Stimulated activated naive CD8-positive, alpha-beta T cell treated with anti-CD3 and anti-CD28 coated beads, Interleukin-15, Interleukin-2, amounts not matched to agents 100 U/mL and 50 U/mL, for 24 hours (primary cell): Measurements from ENCODE around the gene RPGR.

ENCODE experiments used
- ATAC-seq: fragments of 150-1000 bp; cut with Tn5 transposase; one replicate; pipeline ENCODE4 v1.10.0; 2021
- DNase-seq: peaks from one replicate; pipeline ENCODE4 v3.0.0; 2021

RPGR gene

DNA sequence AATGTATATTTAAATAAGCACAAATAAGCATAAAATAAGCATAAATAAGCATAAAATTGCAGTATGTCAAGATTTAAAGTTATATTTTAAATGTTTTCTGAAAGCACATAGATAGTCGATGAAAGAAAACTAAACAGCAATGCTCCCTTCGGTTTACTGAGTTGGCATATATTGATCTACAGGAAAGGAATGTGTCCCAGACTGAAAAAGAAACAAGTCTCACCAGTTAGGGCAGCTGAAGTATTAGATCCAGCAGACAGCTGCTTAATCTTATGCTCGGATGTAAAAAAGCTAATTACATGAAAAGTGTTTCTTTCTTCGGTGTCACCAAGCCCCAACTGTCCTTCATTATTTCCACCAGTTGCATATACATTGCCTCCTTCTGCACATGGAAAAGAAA is 8.7 kb downstream of the RPGR start:
- DNase-seq (no peak), ATAC-seq (no peak)

DNA sequence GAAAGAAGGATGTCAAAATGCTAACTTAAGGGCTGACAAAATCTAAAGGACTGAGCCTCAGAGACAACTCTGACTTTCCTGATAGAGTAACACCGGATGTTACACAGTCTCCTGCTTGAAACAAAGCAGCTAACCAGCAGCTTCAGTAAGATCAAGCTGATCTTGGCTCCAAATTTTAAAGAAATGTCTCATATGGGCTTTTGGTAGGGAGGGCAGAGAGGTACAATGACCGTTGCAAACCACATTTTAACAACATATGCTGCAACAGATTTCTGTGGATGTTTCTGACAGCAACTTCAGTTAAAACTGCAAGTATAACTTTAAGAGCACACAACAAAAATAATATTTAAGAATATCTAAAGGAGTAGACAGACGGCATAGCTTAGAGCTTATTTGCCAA is 9.1 kb downstream of the RPGR start:
- DNase-seq (no peak), ATAC-seq (no peak)

DNA sequence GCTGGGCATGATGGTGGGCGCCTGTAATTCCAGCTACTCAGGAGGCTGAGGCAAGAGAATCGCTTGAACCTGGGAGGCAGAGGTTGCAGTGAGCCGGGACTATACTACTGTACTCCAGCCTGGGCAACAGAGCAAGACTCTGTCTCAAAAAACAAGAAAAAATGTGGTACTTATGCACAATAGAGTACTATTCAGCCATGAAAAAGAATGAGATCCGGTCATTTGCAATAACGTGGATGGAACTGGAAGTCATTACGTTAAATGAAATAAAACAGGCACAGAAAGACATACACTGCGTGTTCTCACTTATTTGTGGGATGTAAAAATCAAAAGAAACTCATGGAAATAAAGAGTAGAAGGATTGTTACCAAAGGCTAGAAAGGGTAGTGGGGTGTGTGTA is 12.1 kb downstream of the RPGR start:
- ATAC-seq (no peak), DNase-seq (no peak)

DNA sequence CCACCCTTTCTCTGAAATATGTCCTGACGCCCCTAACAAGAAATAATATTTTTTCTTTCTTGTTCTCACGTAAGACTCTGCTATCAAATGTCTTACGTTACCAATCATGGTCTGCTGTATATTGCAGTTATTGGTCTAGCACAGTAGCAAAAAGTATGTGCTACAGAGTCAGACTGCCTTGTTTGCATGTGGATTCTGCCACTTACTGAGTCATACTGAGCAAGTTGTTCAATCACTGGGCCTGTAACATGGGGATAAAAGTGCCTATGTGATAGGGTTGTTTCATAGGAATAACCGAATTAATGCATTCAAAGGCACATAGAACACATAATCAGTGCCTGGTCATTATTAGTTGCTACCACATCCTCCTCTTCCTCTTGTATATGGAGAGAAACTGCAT is 14.1 kb downstream of the RPGR start:
- ATAC-seq (no peak), DNase-seq (no peak)

DNA sequence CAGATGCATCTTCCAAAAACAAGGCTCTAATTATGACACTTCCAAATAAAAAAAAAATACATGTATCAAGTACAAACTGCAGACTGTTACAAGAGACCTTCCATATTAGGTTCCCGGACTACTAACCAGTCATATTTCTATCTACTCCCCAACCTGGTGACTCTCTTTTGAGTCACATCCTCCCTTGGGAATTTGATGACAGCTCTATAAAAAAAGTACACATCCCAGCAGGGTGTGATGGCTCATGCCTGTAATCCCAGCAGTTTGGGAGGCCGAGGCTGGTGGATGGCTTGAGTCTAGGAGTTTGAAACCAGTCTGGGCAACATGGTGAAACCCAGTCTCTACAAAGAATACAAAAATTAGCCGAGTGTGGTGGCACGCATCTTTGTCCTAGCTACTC is 14.9 kb downstream of the RPGR start:
- no peak for ATAC-seq

DNA sequence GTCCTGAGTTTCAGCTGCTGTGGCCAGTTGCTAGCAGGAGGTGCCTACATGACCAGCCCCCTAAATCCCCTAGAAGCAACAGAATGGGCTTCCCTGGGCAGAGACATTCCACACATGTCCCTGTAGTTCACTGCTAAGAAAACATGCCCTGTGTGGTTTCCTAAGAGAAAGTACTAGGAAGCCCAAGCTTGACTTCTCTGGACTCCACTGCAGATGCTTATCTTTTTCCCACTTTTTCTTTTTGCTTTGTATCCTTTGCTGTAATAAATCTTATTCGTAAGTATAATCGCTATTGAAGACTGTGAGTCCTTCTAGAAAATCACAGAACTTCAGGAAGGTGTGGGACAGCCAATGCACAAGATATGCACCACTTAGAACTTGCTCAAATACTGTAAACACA is 15.6 kb downstream of the RPGR start:
- no peak for DNase-seq
- ATAC-seq: no peak

More for the DNA sequence above, 14.9 kb downstream of the RPGR start:
- DNase-seq: no peak

DNA sequence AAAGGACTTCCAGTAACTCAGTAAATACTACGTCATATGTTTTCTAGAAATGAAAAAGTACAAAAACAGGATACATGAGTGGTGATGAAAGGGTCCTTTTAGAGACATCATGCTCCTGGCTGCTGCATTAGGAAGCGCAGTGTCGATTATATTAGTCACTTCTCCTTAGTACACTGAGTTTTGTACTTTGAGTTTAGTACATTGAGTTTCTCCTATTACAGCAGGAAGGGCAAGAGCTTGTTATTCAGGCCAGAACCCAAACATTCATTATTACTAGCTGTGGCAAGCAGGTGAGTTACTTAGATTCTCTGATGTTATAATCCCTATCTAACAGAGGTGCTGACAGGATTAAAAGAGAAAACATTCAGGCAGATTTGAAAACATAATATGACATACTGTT is 21.3 kb downstream of the RPGR start:
- no peak for ATAC-seq
- DNase-seq: no peak

DNA sequence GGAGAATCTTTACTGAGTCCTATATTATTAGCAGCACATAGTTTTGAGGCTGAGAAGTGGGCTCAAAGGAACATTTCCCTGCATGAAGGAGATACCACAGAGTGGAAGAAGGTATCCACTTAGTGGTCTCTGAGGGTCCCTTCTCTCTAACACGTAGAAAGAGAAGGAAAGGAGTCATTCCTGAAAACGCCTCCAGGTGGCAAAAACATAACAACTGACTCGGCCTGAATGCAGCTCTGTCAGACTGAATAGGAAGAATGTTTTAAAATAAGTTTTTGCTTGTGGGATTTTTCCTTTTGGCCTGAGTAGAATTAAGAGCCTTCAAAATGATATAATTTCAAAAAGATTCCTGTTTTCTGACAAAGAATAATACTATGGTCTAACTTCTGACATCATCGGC is 23.3 kb downstream of the RPGR start:
- DNase-seq (no peak), ATAC-seq (no peak)

DNA sequence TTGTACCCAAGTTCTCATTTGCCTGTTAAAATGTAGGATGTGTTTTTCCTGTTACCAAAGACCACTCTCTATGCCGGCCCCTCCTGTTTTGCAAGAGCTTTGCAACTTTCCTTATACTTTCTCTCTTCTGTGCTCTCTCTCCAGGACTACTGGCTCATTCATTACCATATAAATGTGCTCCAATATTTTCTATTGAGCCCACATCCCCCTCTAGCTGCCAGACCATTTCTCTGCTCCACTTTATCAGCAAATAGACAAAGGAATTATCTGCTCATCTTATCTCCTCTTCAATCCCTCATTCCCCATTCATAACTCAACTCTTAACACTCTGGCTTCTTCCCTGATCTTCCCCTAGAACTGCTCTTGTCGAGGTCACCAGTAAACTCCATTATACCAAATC is 33.6 kb downstream of the RPGR start:
- no peak for DNase-seq

DNA sequence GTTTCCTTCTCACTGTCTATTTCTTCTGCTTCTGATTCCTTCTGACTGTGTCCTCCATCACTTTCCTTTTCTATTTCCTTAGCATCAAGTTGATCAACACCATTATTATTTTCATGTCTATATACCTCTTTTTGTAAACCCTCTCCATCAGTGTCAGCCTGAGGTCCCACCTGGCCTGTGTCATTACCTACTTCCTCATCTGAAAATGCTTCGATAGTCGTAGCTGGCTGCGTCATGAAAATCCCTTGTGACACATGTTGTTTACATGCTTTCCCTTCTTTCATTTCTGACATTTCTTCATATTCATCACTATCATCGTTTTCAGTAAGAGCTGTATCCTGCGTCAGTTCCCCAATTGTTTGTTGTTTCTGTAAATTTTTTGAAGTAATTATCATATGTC is 39.6 kb downstream of the RPGR start:
- DNase-seq (no peak), ATAC-seq (no peak)

More for the DNA sequence above, 33.6 kb downstream of the RPGR start:
- ATAC-seq: no peak

DNA sequence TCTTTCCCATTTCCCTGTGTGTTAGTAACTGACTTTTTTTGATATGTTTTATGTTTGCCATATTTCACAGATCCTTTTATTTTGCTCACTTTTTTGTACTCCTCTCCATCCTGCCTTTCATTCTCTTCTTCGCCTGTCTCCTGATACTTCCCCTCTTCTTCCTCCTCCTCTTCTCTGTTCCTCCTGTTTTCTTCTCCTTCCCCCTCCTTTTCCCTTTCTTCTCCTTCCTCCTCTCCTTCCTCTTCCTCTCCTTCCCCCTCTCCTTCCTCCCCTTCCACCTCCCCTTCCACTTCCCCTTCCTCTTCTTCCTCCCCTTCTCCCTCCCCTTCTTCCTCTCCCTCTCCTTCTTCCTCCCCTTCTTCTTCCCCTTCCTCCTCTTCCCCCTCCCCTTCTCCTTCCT is 41.7 kb downstream of the RPGR start:
- DNase-seq (no peak), ATAC-seq (no peak)

DNA sequence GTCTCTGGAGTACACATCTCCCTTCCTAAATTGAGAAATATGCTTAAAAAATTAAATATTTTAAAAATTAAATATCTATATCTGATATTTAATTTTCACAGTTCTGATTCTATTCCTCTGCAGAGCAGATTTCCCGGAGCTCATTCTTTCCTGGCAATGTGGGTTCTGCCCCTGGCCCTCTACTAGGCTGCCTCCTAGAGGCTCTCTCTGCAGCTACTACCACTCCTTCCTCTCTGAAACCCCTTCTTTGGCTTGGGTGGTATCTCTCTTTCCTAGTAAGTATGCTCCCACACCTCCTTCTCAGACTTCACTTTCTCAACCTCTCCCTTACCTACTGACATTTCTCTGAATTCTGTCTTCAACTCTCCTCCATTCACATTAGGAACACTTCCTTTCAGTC is 45.3 kb downstream of the RPGR start:
- ATAC-seq (no peak), DNase-seq (no peak)

DNA sequence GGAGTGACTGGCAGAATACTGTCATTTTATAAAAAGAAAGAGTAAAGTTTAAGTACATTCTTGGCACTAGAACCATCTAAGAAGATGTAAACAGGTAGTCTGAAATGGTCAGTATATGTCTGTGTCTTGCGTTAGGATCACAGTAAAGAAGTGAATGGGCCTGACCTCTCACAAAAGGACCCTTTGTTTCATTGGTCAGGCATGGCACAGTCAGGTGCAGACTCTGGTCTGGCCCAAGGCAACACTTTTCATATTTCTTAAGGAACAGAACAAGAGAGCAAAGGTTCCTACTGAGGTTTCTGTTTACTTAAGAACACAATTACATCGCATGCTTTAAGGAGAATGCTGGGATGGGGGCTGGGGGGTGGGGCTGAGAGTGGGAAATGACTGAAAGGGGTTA is 48.1 kb downstream of the RPGR start:
- no peak for DNase-seq
- no peak for ATAC-seq

DNA sequence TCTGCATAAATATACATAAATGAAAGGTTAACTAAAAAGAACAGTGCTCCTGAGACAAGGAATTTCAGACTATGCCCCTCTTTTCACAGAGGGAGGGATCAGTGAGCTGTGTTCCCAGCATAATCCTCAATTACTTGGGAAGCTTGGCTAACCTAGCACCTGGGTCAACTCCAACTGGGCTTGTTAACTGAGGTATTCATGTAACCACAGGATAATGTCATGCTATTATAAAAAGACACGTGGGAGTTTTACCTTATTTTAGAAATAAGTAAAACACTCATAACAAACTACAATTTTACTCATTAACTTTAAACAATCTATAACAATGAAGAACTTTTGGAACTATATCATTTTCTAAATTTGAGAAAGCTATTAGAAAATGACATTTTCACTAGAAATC is 48.6 kb downstream of the RPGR start:
- no peak for DNase-seq
- ATAC-seq: no peak

DNA sequence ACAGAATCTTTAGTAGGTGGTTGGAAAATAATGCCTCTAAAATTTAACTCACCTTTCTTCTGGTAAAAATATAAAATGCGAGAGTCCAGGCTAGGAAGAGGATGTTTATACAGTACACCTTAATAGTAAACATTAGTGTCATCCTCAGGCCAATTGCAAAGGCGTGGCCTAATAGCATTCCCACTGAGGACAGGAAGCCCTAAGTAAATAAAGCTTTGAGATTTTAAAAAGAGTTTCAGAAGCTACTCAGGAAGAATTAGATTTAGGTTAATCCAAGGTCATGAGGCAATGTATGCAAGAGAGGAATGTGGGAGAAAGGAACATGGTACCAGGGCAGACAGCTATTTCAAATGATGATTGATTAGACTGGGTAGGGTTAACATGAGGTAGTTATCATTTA is 49.5 kb downstream of the RPGR start:
- ATAC-seq: no peak
- DNase-seq: no peak

DNA sequence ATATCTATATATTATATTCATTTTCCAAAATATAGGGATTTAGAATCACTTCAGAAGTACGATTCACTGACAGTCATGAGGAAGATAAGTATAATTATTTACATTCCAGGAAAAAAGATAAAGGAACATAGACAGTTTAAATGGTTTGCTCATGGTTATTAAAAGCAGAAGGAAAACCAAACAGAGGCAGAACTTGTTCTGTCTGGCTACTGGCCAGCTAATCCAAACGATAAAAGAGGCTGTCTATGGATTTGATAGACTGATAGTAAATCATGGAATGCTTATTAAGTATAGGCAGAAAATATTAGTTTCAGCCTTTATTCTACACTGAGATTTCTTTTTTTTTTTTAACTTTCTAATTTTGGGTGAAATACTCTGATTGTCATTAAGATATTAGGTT is 50.2 kb downstream of the RPGR start:
- ATAC-seq: no peak

DNA sequence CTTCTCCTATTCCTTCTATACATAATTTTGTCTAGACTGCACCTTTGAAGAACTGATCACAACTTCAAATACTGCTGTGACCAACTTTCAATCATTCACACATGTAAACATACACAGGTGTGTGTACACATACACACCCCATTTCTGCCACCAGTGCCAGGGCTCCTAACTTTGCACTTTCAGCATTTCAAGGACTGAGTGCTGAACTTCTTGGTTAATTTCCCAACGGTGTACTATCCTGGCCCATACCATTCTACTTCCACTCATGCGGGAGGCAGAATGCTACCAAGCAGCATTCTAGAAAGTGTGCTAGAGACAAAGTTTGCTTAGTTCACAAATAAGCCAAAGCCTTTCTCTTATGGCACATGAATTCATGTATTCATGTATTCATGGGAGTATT is 51.2 kb downstream of the RPGR start:
- no peak for ATAC-seq
- DNase-seq: no peak

More for the DNA sequence above, 50.2 kb downstream of the RPGR start:
- no peak for DNase-seq

DNA sequence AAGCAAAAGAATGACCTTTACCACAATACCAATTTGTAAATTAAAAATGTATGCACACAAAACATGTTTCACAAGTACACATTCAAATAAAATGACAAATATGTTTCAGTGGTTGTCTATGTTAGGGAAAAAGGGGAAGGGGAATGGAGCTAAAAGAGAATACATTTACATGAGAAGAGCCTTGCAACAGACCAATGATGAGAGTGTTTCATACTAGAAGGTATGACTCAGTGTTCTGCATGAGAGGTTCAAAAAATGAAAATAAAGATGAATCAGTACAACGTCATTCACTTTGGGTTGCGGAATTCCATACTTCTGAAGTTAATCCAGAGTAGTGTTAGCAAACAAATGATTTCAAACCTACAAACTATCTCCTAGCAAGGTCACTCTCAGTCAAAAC is 51.7 kb downstream of the RPGR start:
- DNase-seq: no peak
- ATAC-seq: no peak

DNA sequence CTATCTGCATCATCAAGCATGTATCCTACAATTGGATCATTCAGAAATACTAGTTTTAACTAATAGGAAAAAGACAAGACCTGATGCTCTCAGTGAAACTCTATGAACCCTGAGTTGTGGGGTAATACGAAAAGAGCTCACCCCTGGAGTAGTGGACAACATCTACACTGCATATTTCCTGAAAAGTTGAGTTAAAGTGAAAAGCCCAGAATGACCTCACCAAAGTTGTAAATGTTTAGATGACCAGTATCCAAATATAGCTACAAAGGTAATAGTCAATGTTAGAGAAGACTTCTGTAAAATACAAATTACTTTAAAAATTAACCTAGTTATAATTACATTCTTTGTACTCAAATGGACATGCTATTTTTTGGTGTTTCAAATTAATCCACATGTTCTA is 53.9 kb downstream of the RPGR start:
- DNase-seq (no peak), ATAC-seq (no peak)

DNA sequence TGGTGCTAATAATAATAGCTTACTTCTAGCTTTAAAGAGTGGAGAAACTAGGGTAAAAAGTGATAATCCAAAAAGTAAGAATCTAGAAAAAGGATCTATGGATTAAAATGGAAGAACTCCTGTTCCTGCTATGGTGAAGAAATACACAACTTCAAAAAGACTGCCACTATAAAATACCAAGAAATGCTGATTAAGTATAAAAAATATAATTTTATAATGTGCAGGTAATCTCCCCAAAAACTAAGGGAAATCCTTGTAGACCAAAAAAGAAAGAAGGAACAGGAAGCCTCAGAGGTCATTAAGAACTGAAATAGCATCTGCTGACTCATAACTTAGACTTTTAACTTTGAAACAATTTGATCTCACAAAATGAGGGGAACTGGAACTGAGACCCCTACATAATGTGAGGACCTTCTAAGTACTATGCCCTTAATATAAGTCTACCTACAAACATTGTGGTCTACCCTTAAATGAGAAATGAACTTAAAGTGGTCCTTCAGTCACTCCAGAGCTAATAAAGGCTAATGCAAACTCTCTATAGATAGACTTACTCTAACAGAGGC is 56.1 kb downstream of the RPGR start:
- ATAC-seq: no peak

DNA sequence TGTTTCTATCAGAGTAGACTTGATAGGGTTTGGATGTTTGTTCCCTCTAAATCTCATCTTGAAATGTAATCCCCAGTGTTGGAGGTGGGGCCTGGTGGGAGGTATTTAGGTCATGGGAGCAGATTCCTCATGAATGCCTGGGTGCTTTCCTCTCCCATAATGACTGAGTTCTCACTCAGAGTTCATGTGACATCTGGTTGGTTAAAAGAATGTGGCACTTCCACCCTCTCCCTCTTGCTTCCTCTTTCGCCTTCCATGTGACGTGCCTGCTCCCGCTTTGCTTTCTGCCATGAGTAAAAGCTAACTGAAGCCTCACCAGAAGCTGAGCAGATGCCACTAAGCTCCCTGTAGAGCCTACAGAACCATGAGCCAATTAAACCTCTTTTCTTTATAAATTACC is 59.3 kb downstream of the RPGR start:
- ATAC-seq (no peak), DNase-seq (no peak)

More for the DNA sequence above, 56.1 kb downstream of the RPGR start:
- DNase-seq: no peak

DNA sequence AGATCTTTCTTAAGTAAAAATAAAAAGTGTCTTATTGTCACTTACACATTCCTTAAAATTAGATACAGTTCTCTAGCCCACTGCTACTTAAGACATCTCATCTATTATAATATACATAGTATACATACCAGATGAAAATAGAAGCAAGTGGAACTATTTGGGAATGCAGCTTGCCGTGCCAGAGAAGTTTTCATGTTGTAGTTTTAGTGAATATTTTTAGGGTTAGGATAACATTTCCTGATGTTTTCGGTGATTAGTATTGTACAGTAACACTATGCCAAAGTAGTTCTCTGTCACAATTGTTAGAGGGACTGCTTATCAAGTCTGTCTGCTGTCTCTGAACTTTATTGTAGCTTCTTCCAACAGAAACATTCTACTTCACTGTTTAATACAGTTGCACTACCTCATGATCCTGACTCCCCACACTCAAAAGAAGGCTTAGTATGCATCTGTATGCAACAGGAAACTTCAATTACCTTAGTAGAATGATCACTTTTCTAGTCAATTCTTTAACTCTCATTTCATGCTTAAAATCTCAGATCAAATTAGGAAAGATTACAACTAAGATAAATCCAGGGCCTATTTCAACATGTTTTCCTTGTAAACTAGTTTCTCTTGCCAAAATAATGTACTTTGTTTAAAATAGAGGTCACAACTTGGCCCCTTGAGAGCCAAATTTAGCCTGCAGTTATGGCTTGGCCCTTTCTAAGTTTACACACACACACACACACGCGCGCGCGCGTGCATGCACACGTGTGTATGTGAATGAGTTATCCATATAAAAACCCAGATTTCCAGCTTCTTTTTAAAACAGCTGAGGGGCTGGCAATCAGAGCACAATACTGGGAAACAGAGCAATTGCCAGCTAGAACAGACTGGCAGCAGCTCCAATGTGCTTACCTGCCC is 64.3 kb downstream of the RPGR start:
- DNase-seq (no peak), ATAC-seq (no peak)

DNA sequence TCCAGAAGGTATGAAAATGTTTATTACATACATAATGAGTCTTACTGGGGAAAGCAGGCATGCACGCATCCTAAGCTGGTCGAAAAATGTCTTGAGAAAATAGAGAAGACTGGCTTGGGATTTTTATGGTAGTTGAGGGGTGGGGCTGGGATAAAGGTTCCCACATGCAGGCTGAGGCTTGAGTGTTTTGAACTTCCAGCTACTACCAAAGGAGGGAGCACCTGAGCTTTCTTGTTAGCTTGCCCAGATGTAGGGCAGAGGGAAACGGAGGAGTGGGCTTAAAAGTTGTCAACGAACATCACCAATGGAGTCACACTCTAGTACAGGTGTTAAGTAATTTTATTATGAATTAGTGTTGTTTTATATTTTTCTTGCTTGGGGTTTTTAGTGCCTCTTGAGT is 67.1 kb downstream of the RPGR start:
- DNase-seq (no peak), ATAC-seq (no peak)

DNA sequence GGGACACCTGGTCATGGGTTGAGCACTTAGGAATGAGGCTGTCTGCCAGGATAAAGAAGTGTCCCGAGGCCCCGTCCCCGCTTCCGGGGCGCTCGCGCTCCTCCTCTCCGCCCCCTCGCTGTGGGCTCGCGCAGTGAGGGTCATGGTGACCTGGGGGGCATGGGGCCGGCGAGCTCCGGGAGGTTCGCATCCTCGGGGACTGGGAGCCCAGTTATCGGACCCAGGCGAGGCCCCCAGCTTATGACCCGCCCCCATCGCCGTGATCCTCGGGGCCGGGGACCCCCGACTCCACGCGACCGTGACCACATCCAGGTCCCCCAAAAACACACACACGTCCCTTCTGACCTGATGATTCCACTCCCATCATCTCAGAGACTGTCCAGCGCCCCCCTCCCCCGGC is 71.3 kb downstream of the RPGR start:
- ATAC-seq (no peak), DNase-seq (no peak)
